ENCODE results near the gene RALY.

The RALY gene

GRCh38 chr20:33993576-33994221 lies at the start of gene RALY:
Gene RALY (plus strand): TSS chr20:33993911. CDS start chr20:34072075, 78,164 bp downstream.
- Histone ChIP-seq H3K4me3 (ENCODE audit: low read depth, low read length) (peak within 1 kb of the TSS; percentile 97), H3K36me3 (ENCODE audit: insufficient read depth, low read length) (no peaks in the 10 kb centered on the region), H3K27ac (ENCODE audit: low read depth, low read length) (peak within 1 kb of the TSS; percentile 95), H3K79me2 (ENCODE audit: control insufficient read depth, insufficient read depth, low read length, unreplicated experiment) (peaks cover 58% of the 10 kb centered on the region), H3K27me3 (ENCODE audit: insufficient read depth, low read length) (no peaks in the 10 kb centered on the region), H2AFZ (ENCODE audit: low read length, unreplicated experiment) (peak within 1 kb of the TSS; percentile 80), H3K4me1 (ENCODE audit: control insufficient read depth, insufficient read depth, low read length, unreplicated experiment) (peaks cover 23% of the 10 kb centered on the region)

GRCh38 chr20:33944914-33945313 lies 48.8 kb upstream of the RALY start:
- Histone ChIP-seq H3K27ac (ENCODE audit: low read depth, low read length) (no peak overlapping the region), H3K27me3 (ENCODE audit: insufficient read depth, low read length) (no peaks in the 10 kb centered on the region), H3K79me2 (ENCODE audit: control insufficient read depth, insufficient read depth, low read length, unreplicated experiment) (no peaks in the 10 kb centered on the region), H2AFZ (ENCODE audit: low read length, unreplicated experiment) (no peak overlapping the region), H3K36me3 (ENCODE audit: insufficient read depth, low read length) (no peaks in the 10 kb centered on the region), H3K4me3 (ENCODE audit: low read depth, low read length) (no peak overlapping the region), H3K4me1 (ENCODE audit: control insufficient read depth, insufficient read depth, low read length, unreplicated experiment) (peaks cover 7% of the 10 kb centered on the region)

GRCh38 chr20:33945391-33946081 lies 48.2 kb upstream of the RALY start:
- peaks cover 7% of the 10 kb centered on the region for H3K4me1 ChIP-seq (ENCODE audit: control insufficient read depth, insufficient read depth, low read length, unreplicated experiment)
- no peaks in the 10 kb centered on the region for H3K79me2 ChIP-seq (ENCODE audit: control insufficient read depth, insufficient read depth, low read length, unreplicated experiment)
- no peak overlapping the region for H3K4me3 ChIP-seq (ENCODE audit: low read depth, low read length)
- H3K36me3 ChIP-seq (ENCODE audit: insufficient read depth, low read length): no peaks in the 10 kb centered on the region
- H2AFZ ChIP-seq (ENCODE audit: low read length, unreplicated experiment): no peak overlapping the region
- no peak overlapping the region for H3K27ac ChIP-seq (ENCODE audit: low read depth, low read length)
- H3K27me3 ChIP-seq (ENCODE audit: insufficient read depth, low read length): peaks cover 3% of the 10 kb centered on the region; the same call in 1 of the 2 replicates

- Histone ChIP-seq H3K4me1 (ENCODE audit: control insufficient read depth, insufficient read depth, low read length, unreplicated experiment) (peaks cover 7% of the 10 kb centered on the region), H3K27ac (ENCODE audit: low read depth, low read length) (no peak overlapping the region), H3K79me2 (ENCODE audit: control insufficient read depth, insufficient read depth, low read length, unreplicated experiment) (no peaks in the 10 kb centered on the region), H3K4me3 (ENCODE audit: low read depth, low read length) (no peak overlapping the region), H3K27me3 (ENCODE audit: insufficient read depth, low read length) (peaks cover 11% of the 10 kb centered on the region), H2AFZ (ENCODE audit: low read length, unreplicated experiment) (no peak overlapping the region), H3K36me3 (ENCODE audit: insufficient read depth, low read length) (no peaks in the 10 kb centered on the region)
These were observed 45.9 kb upstream of the RALY start for GRCh38 chr20:33947709-33948295.

- Histone ChIP-seq H3K4me3 (ENCODE audit: low read depth, low read length) (no peak overlapping the region), H3K27me3 (ENCODE audit: insufficient read depth, low read length) (peaks cover 11% of the 10 kb centered on the region), H2AFZ (ENCODE audit: low read length, unreplicated experiment) (no peak overlapping the region), H3K4me1 (ENCODE audit: control insufficient read depth, insufficient read depth, low read length, unreplicated experiment) (peaks cover 7% of the 10 kb centered on the region), H3K36me3 (ENCODE audit: insufficient read depth, low read length) (no peaks in the 10 kb centered on the region), H3K79me2 (ENCODE audit: control insufficient read depth, insufficient read depth, low read length, unreplicated experiment) (no peaks in the 10 kb centered on the region), H3K27ac (ENCODE audit: low read depth, low read length) (no peak overlapping the region)
These were observed 45.2 kb upstream of the RALY start for GRCh38 chr20:33948480-33948879.

- Histone ChIP-seq H2AFZ (ENCODE audit: low read length, unreplicated experiment) (no peak overlapping the region), H3K27me3 (ENCODE audit: insufficient read depth, low read length) (peaks cover 11% of the 10 kb centered on the region), H3K4me3 (ENCODE audit: low read depth, low read length) (no peak overlapping the region), H3K4me1 (ENCODE audit: control insufficient read depth, insufficient read depth, low read length, unreplicated experiment) (peaks cover under 1% of the 10 kb centered on the region), H3K27ac (ENCODE audit: low read depth, low read length) (no peak overlapping the region), H3K36me3 (ENCODE audit: insufficient read depth, low read length) (no peaks in the 10 kb centered on the region), H3K79me2 (ENCODE audit: control insufficient read depth, insufficient read depth, low read length, unreplicated experiment) (no peaks in the 10 kb centered on the region)
These were observed 42.5 kb upstream of the RALY start for GRCh38 chr20:33951171-33951570.

DNA sequence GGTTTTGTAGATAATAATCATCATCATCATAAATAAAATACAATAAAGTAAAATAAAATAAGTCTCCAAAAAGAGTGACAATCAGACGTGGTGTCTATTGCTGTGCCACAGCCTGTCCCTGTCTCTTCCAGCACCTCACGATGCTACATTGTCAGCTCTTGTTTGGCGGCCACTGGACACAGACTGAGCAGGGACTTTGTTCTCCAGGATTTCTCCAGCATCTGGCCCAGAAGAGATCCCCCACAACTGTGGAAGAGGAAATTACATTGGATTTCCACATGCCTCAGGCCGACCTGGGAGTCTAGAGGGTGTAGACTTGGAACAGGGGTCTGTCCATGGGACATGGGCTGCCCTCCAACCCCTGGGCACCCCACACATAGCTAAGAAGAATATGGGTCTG lies 39.2 kb upstream of the RALY start:
- H3K36me3 ChIP-seq (ENCODE audit: insufficient read depth, low read length): no peaks in the 10 kb centered on the region
- peaks cover 11% of the 10 kb centered on the region for H3K27me3 ChIP-seq (ENCODE audit: insufficient read depth, low read length)
- no peaks in the 10 kb centered on the region for H3K79me2 ChIP-seq (ENCODE audit: control insufficient read depth, insufficient read depth, low read length, unreplicated experiment)
- H2AFZ ChIP-seq (ENCODE audit: low read length, unreplicated experiment): no peak overlapping the region
- H3K4me1 ChIP-seq (ENCODE audit: control insufficient read depth, insufficient read depth, low read length, unreplicated experiment): no peaks in the 10 kb centered on the region
- no peak overlapping the region for H3K4me3 ChIP-seq (ENCODE audit: low read depth, low read length)
- H3K27ac ChIP-seq (ENCODE audit: low read depth, low read length): no peak overlapping the region

GRCh38 chr20:33963751-33964150 lies 30.0 kb upstream of the RALY start:
- H3K27me3 ChIP-seq (ENCODE audit: insufficient read depth, low read length): no peaks in the 10 kb centered on the region
- no peaks in the 10 kb centered on the region for H3K36me3 ChIP-seq (ENCODE audit: insufficient read depth, low read length)
- H3K27ac ChIP-seq (ENCODE audit: low read depth, low read length): no peak overlapping the region
- H3K4me1 ChIP-seq (ENCODE audit: control insufficient read depth, insufficient read depth, low read length, unreplicated experiment): no peaks in the 10 kb centered on the region
- H3K79me2 ChIP-seq (ENCODE audit: control insufficient read depth, insufficient read depth, low read length, unreplicated experiment): no peaks in the 10 kb centered on the region
- H3K4me3 ChIP-seq (ENCODE audit: low read depth, low read length): no peak overlapping the region
- H2AFZ ChIP-seq (ENCODE audit: low read length, unreplicated experiment): no peak overlapping the region

DNA sequence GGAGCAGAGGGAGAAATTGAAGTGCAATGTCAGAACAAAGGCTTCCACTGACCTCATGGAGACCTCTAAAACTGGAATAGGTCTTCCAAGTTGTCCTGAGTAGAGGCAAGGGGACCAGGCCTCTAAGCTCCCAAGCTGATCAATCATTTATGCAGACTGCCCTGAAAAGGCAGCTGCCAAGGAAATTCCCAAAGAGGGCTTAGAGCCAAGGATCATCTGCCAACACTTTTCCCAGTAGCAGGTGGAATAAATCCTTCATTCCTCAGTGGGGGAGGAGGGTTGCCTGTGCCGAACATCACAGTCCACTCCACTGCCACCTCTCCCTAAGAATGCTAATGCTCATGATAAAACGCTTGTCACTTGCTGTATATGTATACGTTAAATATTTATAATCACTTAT lies 29.3 kb upstream of the RALY start:
- H2AFZ ChIP-seq (ENCODE audit: low read length, unreplicated experiment): no peak overlapping the region
- H3K4me3 ChIP-seq (ENCODE audit: low read depth, low read length): no peak overlapping the region

DNA sequence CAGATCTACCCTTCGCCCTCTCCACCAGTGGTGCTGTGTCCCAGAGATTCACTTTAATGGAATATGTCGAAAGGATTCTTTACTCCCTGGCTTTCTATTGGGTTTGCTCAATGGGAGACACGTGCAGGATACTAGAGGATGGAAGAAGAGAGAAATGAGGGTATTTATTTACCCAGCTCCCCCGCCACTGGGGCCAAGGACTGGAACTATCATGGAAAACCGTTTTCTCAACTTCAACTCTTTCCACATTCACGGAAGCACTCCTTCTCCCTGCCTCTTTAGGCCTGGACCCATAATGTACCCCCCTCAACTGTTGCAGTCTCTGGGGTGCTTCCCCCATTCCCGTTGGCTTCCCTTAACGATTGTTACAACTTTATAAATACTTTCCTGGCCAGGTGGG lies 26.6 kb upstream of the RALY start:
- H3K36me3 ChIP-seq (ENCODE audit: insufficient read depth, low read length): no peaks in the 10 kb centered on the region

More for the DNA sequence above, 29.3 kb upstream of the RALY start:
- no peaks in the 10 kb centered on the region for H3K27me3 ChIP-seq (ENCODE audit: insufficient read depth, low read length)
- no peaks in the 10 kb centered on the region for H3K79me2 ChIP-seq (ENCODE audit: control insufficient read depth, insufficient read depth, low read length, unreplicated experiment)
- H3K4me1 ChIP-seq (ENCODE audit: control insufficient read depth, insufficient read depth, low read length, unreplicated experiment): no peaks in the 10 kb centered on the region
- H3K27ac ChIP-seq (ENCODE audit: low read depth, low read length): no peak overlapping the region
- no peaks in the 10 kb centered on the region for H3K36me3 ChIP-seq (ENCODE audit: insufficient read depth, low read length)

DNA sequence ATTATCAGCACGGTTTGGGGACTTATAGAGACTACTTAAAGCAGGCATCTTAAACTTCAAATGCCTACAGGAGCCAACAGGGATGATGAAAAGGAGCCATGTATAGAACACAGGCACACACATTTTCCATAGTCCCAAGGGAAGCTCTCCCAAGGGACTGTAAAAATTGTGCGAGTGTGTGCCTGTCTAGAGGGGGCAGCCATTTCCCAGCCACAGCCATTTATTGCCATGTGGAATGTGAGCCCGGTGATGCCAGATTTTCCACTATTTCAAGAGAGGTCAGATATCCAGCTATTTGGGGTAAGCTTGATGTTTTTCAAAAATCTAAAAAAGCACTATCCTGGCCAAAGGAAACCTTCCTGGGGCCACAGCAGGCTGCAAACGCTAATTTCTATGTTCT lies 24.1 kb upstream of the RALY start:
- Histone ChIP-seq H3K27me3 (ENCODE audit: insufficient read depth, low read length) (no peaks in the 10 kb centered on the region), H3K4me1 (ENCODE audit: control insufficient read depth, insufficient read depth, low read length, unreplicated experiment) (no peaks in the 10 kb centered on the region), H3K79me2 (ENCODE audit: control insufficient read depth, insufficient read depth, low read length, unreplicated experiment) (no peaks in the 10 kb centered on the region), H2AFZ (ENCODE audit: low read length, unreplicated experiment) (no peak overlapping the region), H3K27ac (ENCODE audit: low read depth, low read length) (no peak overlapping the region), H3K36me3 (ENCODE audit: insufficient read depth, low read length) (no peaks in the 10 kb centered on the region), H3K4me3 (ENCODE audit: low read depth, low read length) (no peak overlapping the region)

More for the DNA sequence above, 26.6 kb upstream of the RALY start:
- Histone ChIP-seq H3K4me1 (ENCODE audit: control insufficient read depth, insufficient read depth, low read length, unreplicated experiment) (no peaks in the 10 kb centered on the region), H3K27me3 (ENCODE audit: insufficient read depth, low read length) (no peaks in the 10 kb centered on the region), H2AFZ (ENCODE audit: low read length, unreplicated experiment) (no peak overlapping the region), H3K79me2 (ENCODE audit: control insufficient read depth, insufficient read depth, low read length, unreplicated experiment) (no peaks in the 10 kb centered on the region), H3K4me3 (ENCODE audit: low read depth, low read length) (no peak overlapping the region), H3K27ac (ENCODE audit: low read depth, low read length) (no peak overlapping the region)

Measured in ACC112 (cell line).